OCI-LY3 (cell line): ENCODE results near the gene IL23A.
"Not testable (repeated sequence)": the region's sequence is repeated elsewhere in the genome, so short reads cannot be mapped to it uniquely, and the experiment has no call there.

Source experiments
- H2AFZ ChIP-seq: fragments of 200-600, 300-600 bp; shearing (Covaris generic); 2 replicates; pipeline ENCODE4 v1.6.0; 2014; ENCODE audit warnings: antibody characterized with exemption, low read depth, low read length
- H3K27ac ChIP-seq: fragments of 200-600, 300-600 bp; sonication (generic); 2 replicates; pipeline ENCODE4 v1.5.1; 2014; ENCODE audit warnings: mild to moderate bottlenecking, low read length, moderate library complexity, mixed read lengths
- H3K27me3 ChIP-seq: fragments of 200-600, 300-600 bp; sonication (generic); 2 replicates; pipeline ENCODE4 v1.6.1; 2014; ENCODE audit warnings: low read depth, low read length, mixed read lengths
- H3K36me3 ChIP-seq: fragments of 200-600, 300-600 bp; sonication (generic); replicated peaks from 2 replicates; pipeline ENCODE3; 2014; ENCODE audit warnings: low read depth, low read length, mixed read lengths
- H3K4me1 ChIP-seq: fragments of 300-600, 200-600 bp; sonication (generic); 2 replicates; pipeline ENCODE4 v1.6.1; 2014; ENCODE audit warnings: low read length, mixed read lengths
- H3K4me2 ChIP-seq: fragments of 200-600, 300-600 bp; sonication (generic); 2 replicates; pipeline ENCODE4 v1.6.1; 2014; ENCODE audit warnings: low read length, mixed read lengths
- H3K4me3 ChIP-seq: fragments of 300-600, 200-600 bp; sonication (generic); 2 replicates; pipeline ENCODE4 v1.5.1; 2014; ENCODE audit warnings: antibody characterized with exemption, mild to moderate bottlenecking, low read length, moderate library complexity
- H3K79me2 ChIP-seq: fragments of 300-600, 200-600 bp; shearing (Covaris generic); 2 replicates; pipeline ENCODE4 v1.6.1; 2014; ENCODE audit warnings: mild to moderate bottlenecking, low read length, mixed read lengths
- H3K9ac ChIP-seq: fragments of 300-600, 200-600 bp; shearing (Covaris generic); 2 replicates; pipeline ENCODE4 v1.6.0; 2014; ENCODE audit warnings: mild to moderate bottlenecking, low read length, moderate library complexity
- H3K9me3 ChIP-seq: fragments of 200-600, 300-600 bp; shearing (Covaris generic); 2 replicates; pipeline ENCODE4 v1.6.1; 2014; ENCODE audit warnings: low read length, mixed read lengths; ENCODE audit not compliant: insufficient read depth
- H4K20me1 ChIP-seq: fragments of 200-600, 300-600 bp; sonication (generic); 2 replicates; pipeline ENCODE4 v1.6.1; 2016; ENCODE audit warnings: low read length, mixed read lengths; ENCODE audit not compliant: insufficient read depth
- CTCF ChIP-seq: fragments of 200-600, 300-600 bp; sonication (generic); IDR thresholded peaks from 2 replicates; pipeline ENCODE4 v1.5.1; 2014; ENCODE audit warnings: antibody characterized with exemption, low read length, low read depth
- EZH2phosphoT487 ChIP-seq: fragments of 200-600 bp; shearing (Covaris generic); IDR thresholded peaks from 2 replicates; pipeline ENCODE4 v1.6.1; 2018; ENCODE audit warnings: antibody characterized with exemption, mixed run types, low read depth

IL23A gene

GRCh38 chr12:56337753-56338251, 882 bp upstream of the IL23A start:
- Histone ChIP-seq H4K20me1 (no peaks in the 10 kb centered on the region), H3K27ac (peak overlapping the region; percentile 34; the same call in 1 of the 2 replicates), H3K4me3 (no peak overlapping the region), H3K27me3 (no peaks in the 10 kb centered on the region), H3K9ac (no peak overlapping the region), H3K79me2 (peaks cover 8% of the 10 kb centered on the region), H3K36me3 (no peaks in the 10 kb centered on the region), H2AFZ (peak overlapping the region; percentile 68; the same call in 1 of the 2 replicates), H3K4me1 (peaks cover 41% of the 10 kb centered on the region), H3K9me3 (no peaks in the 10 kb centered on the region), H3K4me2 (peak overlapping the region; percentile 51)
- TF ChIP-seq CTCF = no peak

GRCh38 chr12:56339158-56339422, 406 bp downstream of the IL23A start:
- peak overlapping the region; percentile 19; the same call in 1 of the 2 replicates for H3K27ac ChIP-seq
- H3K9ac ChIP-seq = no peak overlapping the region
- no peak overlapping the region for H3K4me3 ChIP-seq
- no peaks in the 10 kb centered on the region for H3K9me3 ChIP-seq
- H4K20me1 ChIP-seq = no peaks in the 10 kb centered on the region
- peak overlapping the region; percentile 51 for H3K4me2 ChIP-seq
- H3K27me3 ChIP-seq = no peaks in the 10 kb centered on the region
- H3K4me1 ChIP-seq = peaks cover 38% of the 10 kb centered on the region
- no peak overlapping the region for H2AFZ ChIP-seq
- H3K79me2 ChIP-seq = peaks cover 4% of the 10 kb centered on the region; the same call in 1 of the 2 replicates
- TF ChIP-seq CTCF (no peak), EZH2phosphoT487 (no peak)
- H3K36me3 ChIP-seq = peaks cover 3% of the 10 kb centered on the region

GRCh38 chr12:56341616-56342015, 2.9 kb downstream of the IL23A start:
- no peak overlapping the region for H3K27ac ChIP-seq
- H3K9me3 ChIP-seq = no peaks in the 10 kb centered on the region
- peaks cover 24% of the 10 kb centered on the region for H3K4me1 ChIP-seq
- H2AFZ ChIP-seq = no peak overlapping the region
- peaks cover 6% of the 10 kb centered on the region for H3K36me3 ChIP-seq
- H3K4me3 ChIP-seq = no peak overlapping the region
- no peaks in the 10 kb centered on the region for H3K27me3 ChIP-seq
- TF ChIP-seq CTCF = no peak
- TF ChIP-seq EZH2phosphoT487 = no peak
- H3K79me2 ChIP-seq = no peaks in the 10 kb centered on the region
- H3K9ac ChIP-seq = no peak overlapping the region
- H3K4me2 ChIP-seq = no peak overlapping the region
- no peaks in the 10 kb centered on the region for H4K20me1 ChIP-seq

GRCh38 chr12:56342290-56342689, 3.6 kb downstream of the IL23A start:
- H3K4me2 ChIP-seq, H3K27me3 ChIP-seq, H3K9ac ChIP-seq, H3K27ac ChIP-seq, H4K20me1 ChIP-seq, H2AFZ ChIP-seq, H3K36me3 ChIP-seq, H3K4me3 ChIP-seq, H3K79me2 ChIP-seq, H3K9me3 ChIP-seq: not testable (repeated sequence)
- peaks cover 19% of the 10 kb centered on the region for H3K4me1 ChIP-seq

- Histone ChIP-seq H3K9me3 (no peaks in the 10 kb centered on the region), H3K27ac (no peak overlapping the region), H3K36me3 (peaks cover 35% of the 10 kb centered on the region), H4K20me1 (no peaks in the 10 kb centered on the region), H3K27me3 (no peaks in the 10 kb centered on the region), H3K9ac (no peak overlapping the region), H3K4me1 (no peaks in the 10 kb centered on the region), H2AFZ (no peak overlapping the region), H3K4me2 (no peak overlapping the region), H3K79me2 (no peaks in the 10 kb centered on the region), H3K4me3 (no peak overlapping the region)
- TF ChIP-seq CTCF (no peak), EZH2phosphoT487 (no peak)
These were observed 8.0 kb downstream of the IL23A start for GRCh38 chr12:56346675-56347074.

GRCh38 chr12:56347255-56347654, 8.6 kb downstream of the IL23A start:
- H3K79me2 ChIP-seq, H3K4me1 ChIP-seq, H2AFZ ChIP-seq, H3K27me3 ChIP-seq, H3K9ac ChIP-seq, H3K27ac ChIP-seq, H4K20me1 ChIP-seq, H3K9me3 ChIP-seq, H3K4me2 ChIP-seq, H3K4me3 ChIP-seq: not testable (repeated sequence)
- peaks cover 35% of the 10 kb centered on the region for H3K36me3 ChIP-seq
